Measurements from ENCODE around the gene FGF9. TPM values are rescaled to one million over a fixed set of nuclear protein-coding genes. Genes with fewer than 3 reads are reported as not detected.

Gene FGF9
- total RNA-seq, 1 donor from 2014 or later: 12.3 TPM

GRCh38 chr13:21685485-21686064 lies 14.7 kb downstream of the FGF9 start:
- H3K4me3 ChIP-seq: no peak overlapping the region
- intact Hi-C loops (cut with micrococcal nuclease): no loop called here
- peaks cover 31% of the 10 kb centered on the region for H3K4me1 ChIP-seq
- peaks cover 2% of the 10 kb centered on the region for H3K27me3 ChIP-seq (ENCODE audit: low read depth)
- H3K27ac ChIP-seq (replicated peaks): no peak overlapping the region
- no peak for TF ChIP-seq CTCF (IDR thresholded peaks at IDR 0.05; ENCODE audit: borderline replicate concordance)
- H3K9me3 ChIP-seq (replicated peaks): no peaks in the 10 kb centered on the region
- H3K36me3 ChIP-seq: no peaks in the 10 kb centered on the region
- no peak for DNase-seq

- DNase-seq: no peak
- Histone ChIP-seq H3K27ac (replicated peaks) (no peak overlapping the region), H3K4me1 (peaks cover 25% of the 10 kb centered on the region), H3K27me3 (ENCODE audit: low read depth) (peaks cover 2% of the 10 kb centered on the region), H3K9me3 (replicated peaks) (no peaks in the 10 kb centered on the region), H3K36me3 (no peaks in the 10 kb centered on the region), H3K4me3 (no peak overlapping the region)
- intact Hi-C loops (cut with micrococcal nuclease): no loop called here
- TF ChIP-seq CTCF (IDR thresholded peaks at IDR 0.05; ENCODE audit: borderline replicate concordance): no peak
Observed at GRCh38 chr13:21686751-21687391, 16.0 kb downstream of the FGF9 start.

GRCh38 chr13:21688056-21688455 lies 17.2 kb downstream of the FGF9 start:
- TF ChIP-seq CTCF (IDR thresholded peaks at IDR 0.05; ENCODE audit: borderline replicate concordance): no peak
- Histone ChIP-seq H3K36me3 (no peaks in the 10 kb centered on the region), H3K9me3 (replicated peaks) (no peaks in the 10 kb centered on the region), H3K27me3 (ENCODE audit: low read depth) (peaks cover 2% of the 10 kb centered on the region), H3K4me3 (no peak overlapping the region), H3K4me1 (peaks cover 29% of the 10 kb centered on the region), H3K27ac (replicated peaks) (no peak overlapping the region)
- intact Hi-C loops (cut with micrococcal nuclease): no loop called here
- DNase-seq: no peak

- Histone ChIP-seq H3K27ac (replicated peaks) (no peak overlapping the region), H3K4me3 (no peak overlapping the region), H3K9me3 (replicated peaks) (no peaks in the 10 kb centered on the region), H3K4me1 (peaks cover 22% of the 10 kb centered on the region), H3K36me3 (no peaks in the 10 kb centered on the region), H3K27me3 (ENCODE audit: low read depth) (peaks cover 2% of the 10 kb centered on the region)
- DNase-seq: no peak
- no peak for TF ChIP-seq CTCF (IDR thresholded peaks at IDR 0.05; ENCODE audit: borderline replicate concordance)
- intact Hi-C loops (cut with micrococcal nuclease): no loop called here
Observed at GRCh38 chr13:21689097-21689496, 18.2 kb downstream of the FGF9 start.

- no peaks in the 10 kb centered on the region for H3K9me3 ChIP-seq (replicated peaks)
- no peak overlapping the region for H3K4me3 ChIP-seq
- H3K4me1 ChIP-seq: peaks cover 22% of the 10 kb centered on the region
- no peaks in the 10 kb centered on the region for H3K36me3 ChIP-seq
- DNase-seq: no peak
- peaks cover 2% of the 10 kb centered on the region for H3K27me3 ChIP-seq (ENCODE audit: low read depth)
- TF ChIP-seq CTCF (IDR thresholded peaks at IDR 0.05; ENCODE audit: borderline replicate concordance): no peak
- no peak overlapping the region for H3K27ac ChIP-seq (replicated peaks)
- intact Hi-C loops (cut with micrococcal nuclease): no loop called here
Observed at GRCh38 chr13:21690955-21691354, 20.1 kb downstream of the FGF9 start.

Data from left ventricle myocardium inferior (tissue), 1 donor.